Progenitor cell of endocrine pancreas (in vitro differentiated cells): ENCODE data around the gene CSNK1A1. TPM values are rescaled to one million over a fixed set of nuclear protein-coding genes. Genes with fewer than 3 reads are reported as not detected.

Source experiments
- DNase-seq: peaks from one replicate; pipeline ENCODE4 v3.0.0; 2021; ENCODE audit warnings: low spot score; ENCODE audit not compliant: unreplicated experiment
- H3K27ac Mint-ChIP-seq: 2 replicates; pipeline ENCODE4 v1.8.0; 2021; ENCODE audit warnings: mild to moderate bottlenecking, moderate library complexity, mixed read lengths
- H3K27me3 Mint-ChIP-seq: 2 replicates; pipeline ENCODE4 v1.8.0; 2021; ENCODE audit warnings: mixed read lengths
- H3K36me3 Mint-ChIP-seq: 2 replicates; pipeline ENCODE4 v1.8.0; 2022; ENCODE audit warnings: mixed read lengths; ENCODE audit not compliant: insufficient read depth
- H3K4me1 Mint-ChIP-seq: 2 replicates; pipeline ENCODE4 v1.8.0; 2021; ENCODE audit warnings: low read depth, mixed read lengths
- H3K4me3 Mint-ChIP-seq: 2 replicates; pipeline ENCODE4 v1.8.0; 2021; ENCODE audit warnings: low read depth, mild to moderate bottlenecking, moderate library complexity, mixed read lengths
- H3K9me3 Mint-ChIP-seq: 2 replicates; pipeline ENCODE4 v1.8.0; 2021; ENCODE audit warnings: low read depth, mixed read lengths
- total RNA-seq: library from RNA; stranded (reverse); gene quantifications from 2 replicates; pipeline ENCODE4 v1.2.1, GENCODE V29; 2021
- TF ChIP-seq, protein P1 (sequence below): fragments of 200-600 bp; sonication (generic); IDR thresholded peaks from one replicate; pipeline ENCODE4 v1.5.0; 2021; ENCODE audit warnings: antibody characterized with exemption, mild to moderate bottlenecking; ENCODE audit not compliant: unreplicated experiment

CSNK1A1 gene
- total RNA-seq, 1 donor from 2014 or later = 213 TPM

DNA sequence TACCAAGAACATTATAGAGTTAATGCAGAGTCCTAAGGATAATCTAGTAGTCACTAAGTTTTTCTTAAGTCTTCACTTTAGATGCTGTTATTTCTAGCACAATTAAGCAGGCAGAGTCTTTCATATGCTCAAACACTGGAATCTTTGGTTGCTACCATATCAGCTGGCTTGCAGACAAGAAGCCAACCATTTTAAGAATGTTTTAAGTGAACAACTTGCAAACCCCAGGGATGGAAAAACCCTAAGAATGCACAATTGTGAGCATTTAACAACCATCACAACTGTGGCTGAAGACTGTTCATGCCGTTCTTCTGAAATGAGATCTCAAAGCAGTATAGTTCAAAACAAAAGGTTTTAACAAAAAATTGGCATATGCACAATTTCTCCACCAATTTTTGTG, 55.1 kb downstream of the CSNK1A1 start:
- Mint-ChIP-seq H3K27me3 (no peaks in the 10 kb centered on the region), H3K9me3 (no peaks in the 10 kb centered on the region), H3K36me3 (peaks cover 15% of the 10 kb centered on the region), H3K27ac (no peak overlapping the region), H3K4me1 (peaks cover 4% of the 10 kb centered on the region), H3K4me3 (no peak overlapping the region)
- TF ChIP-seq, protein P1, sequence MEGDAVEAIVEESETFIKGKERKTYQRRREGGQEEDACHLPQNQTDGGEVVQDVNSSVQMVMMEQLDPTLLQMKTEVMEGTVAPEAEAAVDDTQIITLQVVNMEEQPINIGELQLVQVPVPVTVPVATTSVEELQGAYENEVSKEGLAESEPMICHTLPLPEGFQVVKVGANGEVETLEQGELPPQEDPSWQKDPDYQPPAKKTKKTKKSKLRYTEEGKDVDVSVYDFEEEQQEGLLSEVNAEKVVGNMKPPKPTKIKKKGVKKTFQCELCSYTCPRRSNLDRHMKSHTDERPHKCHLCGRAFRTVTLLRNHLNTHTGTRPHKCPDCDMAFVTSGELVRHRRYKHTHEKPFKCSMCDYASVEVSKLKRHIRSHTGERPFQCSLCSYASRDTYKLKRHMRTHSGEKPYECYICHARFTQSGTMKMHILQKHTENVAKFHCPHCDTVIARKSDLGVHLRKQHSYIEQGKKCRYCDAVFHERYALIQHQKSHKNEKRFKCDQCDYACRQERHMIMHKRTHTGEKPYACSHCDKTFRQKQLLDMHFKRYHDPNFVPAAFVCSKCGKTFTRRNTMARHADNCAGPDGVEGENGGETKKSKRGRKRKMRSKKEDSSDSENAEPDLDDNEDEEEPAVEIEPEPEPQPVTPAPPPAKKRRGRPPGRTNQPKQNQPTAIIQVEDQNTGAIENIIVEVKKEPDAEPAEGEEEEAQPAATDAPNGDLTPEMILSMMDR = no peak
- no peak for DNase-seq

DNA sequence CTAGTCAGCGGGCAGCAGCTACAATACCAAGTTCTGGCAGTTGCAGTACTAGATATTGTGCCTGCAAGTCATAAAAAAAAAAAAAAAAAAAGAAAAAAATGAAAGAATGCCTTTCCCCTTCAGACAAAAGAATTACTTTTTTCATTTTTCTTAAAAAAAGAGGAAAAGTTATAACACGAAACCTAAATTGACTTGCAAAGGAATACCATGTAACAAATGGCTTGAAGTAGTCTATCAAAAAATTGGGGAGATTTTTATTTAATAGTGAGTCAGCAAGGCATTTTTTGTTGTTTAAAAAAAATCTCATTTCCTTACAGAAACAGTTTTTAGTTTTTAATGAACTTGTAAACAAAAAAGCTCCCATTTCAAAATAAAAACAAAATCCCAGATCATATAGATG, 55.6 kb downstream of the CSNK1A1 start:
- TF ChIP-seq, protein P1 = no peak
- Mint-ChIP-seq H3K4me3 (no peak overlapping the region), H3K4me1 (peaks cover 4% of the 10 kb centered on the region), H3K27ac (no peak overlapping the region), H3K27me3 (no peaks in the 10 kb centered on the region), H3K36me3 (peaks cover 10% of the 10 kb centered on the region), H3K9me3 (no peaks in the 10 kb centered on the region)
- DNase-seq = no peak

DNA sequence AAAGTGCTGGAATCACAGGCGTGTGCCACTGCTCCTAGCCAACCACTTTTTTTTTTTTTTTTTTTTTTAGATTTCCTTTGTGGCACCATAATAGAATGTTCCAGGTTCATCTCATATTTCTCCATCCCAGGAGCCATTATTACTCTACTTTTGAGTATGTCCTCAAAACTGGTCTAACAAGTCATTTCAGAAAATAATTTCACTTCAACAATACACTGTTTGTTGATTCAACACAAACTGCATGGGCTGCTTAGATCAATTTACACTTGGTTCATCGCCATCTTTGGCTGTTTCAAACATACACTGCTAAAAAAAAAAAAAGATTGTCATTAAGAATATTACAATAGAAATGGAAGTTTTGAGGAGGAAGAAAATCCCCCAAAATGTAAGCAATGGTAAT, 57.9 kb downstream of the CSNK1A1 start:
- no peak for DNase-seq
- no peaks in the 10 kb centered on the region for H3K27me3 Mint-ChIP-seq
- peak overlapping the region; percentile 52 for H3K27ac Mint-ChIP-seq
- H3K9me3 Mint-ChIP-seq = no peaks in the 10 kb centered on the region
- peaks cover 8% of the 10 kb centered on the region for H3K36me3 Mint-ChIP-seq
- H3K4me1 Mint-ChIP-seq = peaks cover 4% of the 10 kb centered on the region
- H3K4me3 Mint-ChIP-seq = no peak overlapping the region
- TF ChIP-seq, protein P1 = no peak

DNA sequence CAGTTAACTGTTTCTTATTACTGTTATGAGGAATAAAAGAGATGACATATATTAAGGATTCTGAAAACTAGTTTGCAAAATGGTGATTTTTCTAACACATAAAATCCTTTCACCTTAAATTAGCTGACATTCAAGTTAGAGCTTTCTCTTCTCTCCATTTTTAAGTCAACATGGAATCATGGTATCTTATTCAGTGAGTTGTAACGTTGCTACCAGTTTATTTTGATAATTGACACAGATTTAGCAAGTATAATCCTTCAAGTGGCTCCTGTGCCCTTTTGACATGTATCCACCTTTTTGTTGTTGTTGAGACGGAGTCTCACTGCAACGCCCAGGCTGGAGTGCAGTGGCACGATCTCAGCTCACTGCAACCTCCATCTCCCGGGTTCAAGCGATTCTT, 58.5 kb downstream of the CSNK1A1 start:
- DNase-seq = no peak
- no peak overlapping the region for H3K27ac Mint-ChIP-seq
- TF ChIP-seq, protein P1 = no peak
- H3K27me3 Mint-ChIP-seq = no peaks in the 10 kb centered on the region
- H3K36me3 Mint-ChIP-seq = peaks cover 8% of the 10 kb centered on the region
- no peak overlapping the region for H3K4me3 Mint-ChIP-seq
- peaks cover 4% of the 10 kb centered on the region for H3K4me1 Mint-ChIP-seq
- no peaks in the 10 kb centered on the region for H3K9me3 Mint-ChIP-seq

DNA sequence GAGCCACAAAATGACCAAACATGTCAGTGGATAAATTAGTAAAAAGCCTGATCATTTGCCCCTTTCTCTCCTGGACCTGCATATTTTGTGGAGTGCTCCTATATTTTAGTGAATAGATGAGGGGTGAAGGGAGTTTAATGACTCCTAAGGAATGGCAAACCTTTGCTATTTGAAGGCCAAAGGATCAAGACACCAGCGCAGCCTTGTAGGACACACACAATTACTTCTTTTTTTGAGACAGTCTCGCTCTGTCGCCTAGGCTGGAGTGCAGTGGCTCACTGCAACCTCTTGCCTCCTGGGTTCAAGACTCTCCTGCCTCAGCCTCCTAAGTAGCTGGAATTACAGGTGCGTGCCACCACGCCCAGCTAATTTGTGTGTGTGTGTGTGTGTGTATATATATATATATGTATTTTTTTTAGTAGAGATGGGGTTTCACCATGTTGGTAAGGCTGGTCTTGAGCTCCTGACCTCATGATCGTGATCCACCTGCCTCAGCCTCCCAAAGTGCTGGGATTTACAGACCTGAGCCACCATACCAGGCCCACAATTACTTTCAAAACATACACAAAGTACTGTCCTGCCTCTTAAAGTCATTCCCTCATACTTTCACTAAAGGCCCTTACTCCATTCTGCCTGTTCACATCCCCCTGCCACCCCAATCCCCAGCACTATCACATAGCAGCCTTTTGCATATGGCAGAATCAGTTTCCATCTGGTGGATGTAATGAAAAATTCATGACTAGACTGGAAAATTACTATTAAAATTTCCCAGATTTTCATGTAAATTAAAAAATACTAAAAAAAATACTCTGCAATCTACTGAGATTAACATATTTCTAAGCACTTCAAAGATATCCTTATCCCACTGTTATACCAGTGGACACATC, 60.4 kb downstream of the CSNK1A1 start:
- Mint-ChIP-seq H3K4me3 (no peak overlapping the region), H3K9me3 (no peaks in the 10 kb centered on the region), H3K4me1 (peaks cover 12% of the 10 kb centered on the region), H3K36me3 (peaks cover 6% of the 10 kb centered on the region), H3K27ac (peak overlapping the region; percentile 62), H3K27me3 (no peaks in the 10 kb centered on the region)
- TF ChIP-seq, protein P1 = no peak
- DNase-seq = no peak
